ENCODE data around the gene CELA2A.

CELA2A gene

DNA sequence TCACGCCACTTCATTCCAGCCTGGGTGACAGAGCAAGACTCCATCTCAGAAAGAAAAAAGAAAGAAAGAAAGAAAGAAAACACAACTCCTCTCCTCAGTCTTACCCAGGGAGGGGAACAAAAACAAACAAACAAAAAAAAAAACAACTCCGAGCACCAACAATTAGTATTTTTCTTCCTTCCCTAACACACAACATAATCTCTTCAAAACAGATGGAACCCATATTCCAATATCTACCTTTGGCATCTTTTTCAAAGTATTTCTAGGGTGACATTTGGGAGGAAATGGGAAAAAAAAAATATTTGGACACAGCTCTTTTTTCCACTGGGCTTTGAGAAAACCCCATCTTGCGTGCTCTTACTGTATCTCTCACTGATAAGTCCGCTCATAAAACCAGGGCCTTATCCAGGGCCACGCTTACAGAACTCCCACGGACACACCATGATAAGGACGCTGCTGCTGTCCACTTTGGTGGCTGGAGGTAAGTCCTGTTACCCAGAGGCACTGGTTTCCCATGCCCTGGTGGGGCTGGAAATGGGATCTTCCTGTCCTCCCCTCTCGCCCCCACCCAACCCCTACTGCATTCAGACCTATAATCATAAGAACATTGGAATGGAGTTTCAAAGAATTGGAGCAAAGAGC lies at the start of gene CELA2A:
TSS of gene CELA2A (plus strand) at position 420 of the 642 bp plus-strand sequence. CDS start at position 442, 22 bp downstream.
- DNase-seq (ENCODE audit: low read depth), result no peak
- TF ChIP-seq, protein P1, sequence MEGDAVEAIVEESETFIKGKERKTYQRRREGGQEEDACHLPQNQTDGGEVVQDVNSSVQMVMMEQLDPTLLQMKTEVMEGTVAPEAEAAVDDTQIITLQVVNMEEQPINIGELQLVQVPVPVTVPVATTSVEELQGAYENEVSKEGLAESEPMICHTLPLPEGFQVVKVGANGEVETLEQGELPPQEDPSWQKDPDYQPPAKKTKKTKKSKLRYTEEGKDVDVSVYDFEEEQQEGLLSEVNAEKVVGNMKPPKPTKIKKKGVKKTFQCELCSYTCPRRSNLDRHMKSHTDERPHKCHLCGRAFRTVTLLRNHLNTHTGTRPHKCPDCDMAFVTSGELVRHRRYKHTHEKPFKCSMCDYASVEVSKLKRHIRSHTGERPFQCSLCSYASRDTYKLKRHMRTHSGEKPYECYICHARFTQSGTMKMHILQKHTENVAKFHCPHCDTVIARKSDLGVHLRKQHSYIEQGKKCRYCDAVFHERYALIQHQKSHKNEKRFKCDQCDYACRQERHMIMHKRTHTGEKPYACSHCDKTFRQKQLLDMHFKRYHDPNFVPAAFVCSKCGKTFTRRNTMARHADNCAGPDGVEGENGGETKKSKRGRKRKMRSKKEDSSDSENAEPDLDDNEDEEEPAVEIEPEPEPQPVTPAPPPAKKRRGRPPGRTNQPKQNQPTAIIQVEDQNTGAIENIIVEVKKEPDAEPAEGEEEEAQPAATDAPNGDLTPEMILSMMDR (IDR thresholded peaks at IDR 0.05; ENCODE audit: insufficient read depth, low read depth, low read length, missing control alignments), result no peak
- no peak within 1 kb of the TSS for H3K4me3 ChIP-seq (ENCODE audit: low read depth, low read length)

GRCh38 chr1:15407580-15407979 lies 49.0 kb upstream of the CELA2A start:
- DNase-seq (ENCODE audit: low read depth), result no peak
- TF ChIP-seq, protein P1 (IDR thresholded peaks at IDR 0.05; ENCODE audit: insufficient read depth, low read depth, low read length, missing control alignments), result no peak
- no peak overlapping the region for H3K4me3 ChIP-seq (ENCODE audit: low read depth, low read length)

DNA sequence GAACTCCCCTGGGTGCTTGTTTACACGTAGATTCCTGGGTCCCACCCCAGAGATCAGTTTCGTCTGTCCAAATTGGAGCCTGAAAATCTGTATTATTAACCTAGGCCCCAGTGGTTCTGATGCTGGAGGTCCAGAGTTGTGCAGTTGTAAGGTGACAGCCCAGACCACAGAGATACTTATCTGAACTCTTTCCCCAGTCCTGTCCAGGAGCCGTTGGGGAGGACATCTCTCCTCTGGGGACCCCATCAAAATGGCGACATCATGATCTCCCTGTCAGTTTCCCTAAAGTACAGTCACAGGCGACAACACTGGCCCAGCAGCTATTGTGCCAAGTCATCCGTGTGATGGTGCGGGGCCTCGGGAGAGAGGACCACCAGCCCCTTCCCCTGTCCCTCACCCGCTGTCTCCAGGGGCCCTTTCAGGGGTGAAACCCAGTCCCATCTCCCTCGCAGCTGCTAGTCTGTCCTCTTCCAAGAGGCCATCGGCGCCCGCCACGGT lies 47.6 kb upstream of the CELA2A start:
- H3K4me3 ChIP-seq (ENCODE audit: low read depth, low read length), result peak overlapping the region; percentile 96
- TF ChIP-seq, protein P1 (IDR thresholded peaks at IDR 0.05; ENCODE audit: insufficient read depth, low read depth, low read length, missing control alignments), result no peak
- no peak for DNase-seq (ENCODE audit: low read depth)

DNA sequence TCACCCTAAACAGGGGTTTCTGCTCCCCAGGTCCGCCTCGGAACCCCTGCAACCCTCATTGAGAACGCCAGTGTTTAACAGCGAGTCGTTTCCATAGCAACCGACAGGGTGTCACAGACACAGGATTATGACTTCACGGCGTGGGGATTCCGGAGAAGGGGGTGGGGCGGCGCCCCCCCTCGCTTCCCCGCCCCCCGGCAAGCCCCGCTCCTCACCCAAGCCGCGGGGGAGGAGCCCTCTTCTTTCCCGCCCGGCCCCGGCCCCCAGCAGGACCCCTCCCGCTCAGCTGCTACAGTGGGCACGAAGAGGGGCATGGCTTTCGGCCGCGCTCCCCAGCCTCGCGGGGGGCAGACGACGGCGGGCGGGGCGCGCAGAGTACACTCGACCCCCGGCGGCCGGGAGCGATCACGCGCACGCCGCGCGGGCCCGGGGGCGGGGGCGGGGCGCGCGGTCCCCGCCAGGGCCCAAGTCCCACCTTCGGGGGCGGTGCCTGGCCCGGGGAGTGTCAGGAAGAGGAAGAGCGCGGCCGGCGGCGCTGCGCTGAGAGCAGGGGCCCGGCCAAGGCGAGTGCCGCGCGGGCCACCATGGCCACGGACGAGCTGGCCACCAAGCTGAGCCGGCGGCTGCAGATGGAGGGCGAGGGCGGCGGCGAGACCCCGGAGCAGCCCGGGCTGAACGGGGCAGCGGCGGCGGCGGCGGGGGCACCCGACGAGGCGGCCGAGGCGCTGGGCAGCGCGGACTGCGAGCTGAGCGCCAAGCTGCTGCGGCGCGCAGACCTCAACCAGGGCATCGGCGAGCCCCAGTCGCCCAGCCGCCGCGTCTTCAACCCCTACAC lies 46.9 kb upstream of the CELA2A start, which contains the start of gene EFHD2:
TSS of gene EFHD2 (plus strand) at position 501 of the 835 bp plus-strand sequence. CDS start at position 585, 84 bp downstream.
- TF ChIP-seq, protein P1 (IDR thresholded peaks at IDR 0.05; ENCODE audit: insufficient read depth, low read depth, low read length, missing control alignments), result no peak
- H3K4me3 ChIP-seq (ENCODE audit: low read depth, low read length), result peak within 1 kb of the TSS; percentile 96
- peak; percentile 84 for DNase-seq (ENCODE audit: low read depth)

DNA sequence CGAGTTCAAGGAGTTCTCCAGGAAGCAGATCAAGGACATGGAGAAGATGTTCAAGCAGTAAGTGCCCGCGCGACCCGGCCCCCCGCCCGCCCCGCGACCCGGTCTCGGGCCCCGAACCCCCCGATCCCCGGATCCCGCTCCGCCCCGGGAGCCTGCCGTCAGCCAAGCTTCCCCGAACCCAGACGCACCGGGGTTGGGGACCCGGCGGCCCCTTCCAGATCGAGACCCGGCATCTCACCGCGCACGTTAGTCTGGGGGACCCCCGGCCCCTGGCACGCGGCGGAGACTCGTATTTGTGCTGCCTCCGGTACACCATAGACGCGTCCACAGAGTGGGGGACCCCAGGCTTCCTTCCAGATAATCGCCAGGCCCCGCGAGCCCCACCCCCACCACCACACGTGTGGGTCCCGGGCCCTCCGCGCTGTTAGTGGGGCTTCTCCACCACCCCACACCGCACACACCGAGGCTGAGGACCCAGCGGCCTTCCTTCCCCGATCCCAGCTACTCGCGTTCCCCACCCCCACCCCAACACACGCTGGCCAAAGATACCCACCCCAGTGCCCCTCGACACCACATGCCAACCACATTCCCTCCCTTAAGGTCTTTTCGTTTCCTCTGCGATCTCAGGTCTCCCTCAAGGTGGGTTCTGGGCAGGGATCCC lies 46.2 kb upstream of the CELA2A start:
- H3K4me3 ChIP-seq (ENCODE audit: low read depth, low read length), result peak overlapping the region; percentile 96
- DNase-seq (ENCODE audit: low read depth), result peak; percentile 24
- TF ChIP-seq, protein P1 (IDR thresholded peaks at IDR 0.05; ENCODE audit: insufficient read depth, low read depth, low read length, missing control alignments), result no peak

DNA sequence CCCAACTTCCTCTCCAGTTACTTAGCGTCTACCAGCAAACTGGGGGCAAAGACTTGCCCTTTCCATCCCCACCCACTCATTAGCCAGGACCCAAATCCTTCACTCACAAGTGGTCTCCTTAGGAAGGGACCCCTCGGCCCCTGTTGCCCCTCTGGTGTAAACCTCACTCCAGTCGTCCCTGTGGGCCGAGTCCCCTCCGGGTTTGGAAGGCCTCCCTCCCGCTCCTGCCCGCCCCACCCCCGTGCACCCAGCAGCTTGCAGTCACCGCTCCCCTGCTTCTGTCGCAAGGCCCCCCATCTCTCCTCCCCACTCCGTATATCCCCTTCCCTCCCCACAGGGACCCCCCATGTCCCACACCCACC lies 45.7 kb upstream of the CELA2A start:
- TF ChIP-seq, protein P1 (IDR thresholded peaks at IDR 0.05; ENCODE audit: insufficient read depth, low read depth, low read length, missing control alignments), result no peak
- H3K4me3 ChIP-seq (ENCODE audit: low read depth, low read length), result peak overlapping the region; percentile 96
- no peak for DNase-seq (ENCODE audit: low read depth)
